Neural progenitor cell (in vitro differentiated cells): ENCODE measurements around the gene PBX2. TPM values are rescaled to one million over a fixed set of nuclear protein-coding genes. Genes with fewer than 3 reads are reported as not detected.
A peak's percentile ranks its signal among the peaks of the same experiment; 100 is the strongest.

Source experiments
- DNase-seq: peaks from one replicate; pipeline ENCODE4 v3.0.0-alpha.2; 2016; ENCODE audit warnings: low spot score
- H2AFZ ChIP-seq: fragments of 200-600 bp; sonication (generic); replicated peaks from 2 replicates; pipeline ENCODE4 v1.6.1; 2016; ENCODE audit warnings: antibody characterized with exemption
- H3F3A ChIP-seq: fragments of 200-600 bp; sonication (generic); 2 replicates; pipeline ENCODE4 v1.6.1; 2016; ENCODE audit warnings: antibody characterized with exemption, low read depth
- H3K27ac ChIP-seq: fragments of 200-600 bp; sonication (generic); 2 replicates; pipeline ENCODE4 v1.5.1; 2016; ENCODE audit warnings: mild to moderate bottlenecking
- H3K27me3 ChIP-seq: fragments of 200-600 bp; sonication (generic); 2 replicates; pipeline ENCODE4 v1.6.1; 2016; ENCODE audit warnings: mild to moderate bottlenecking, moderate library complexity
- H3K36me3 ChIP-seq: fragments of 200-600 bp; sonication (generic); 2 replicates; pipeline ENCODE4 v1.5.1; 2016
- H3K4me1 ChIP-seq: fragments of 200-600 bp; sonication (generic); 2 replicates; pipeline ENCODE4 v1.6.1; 2016; ENCODE audit warnings: mixed run types
- H3K4me2 ChIP-seq: fragments of 200-600 bp; sonication (generic); 2 replicates; pipeline ENCODE4 v1.6.1; 2016
- H3K4me3 ChIP-seq: fragments of 200-600 bp; sonication (generic); 2 replicates; pipeline ENCODE4 v1.5.1; 2016
- H3K79me2 ChIP-seq: fragments of 200-600 bp; sonication (generic); 2 replicates; pipeline ENCODE4 v1.6.1; 2016; ENCODE audit warnings: low read depth
- H3K9ac ChIP-seq: fragments of 200-600 bp; sonication (generic); 2 replicates; pipeline ENCODE4 v1.6.1; 2016
- H3K9me3 ChIP-seq: fragments of 200-600 bp; sonication (generic); 2 replicates; pipeline ENCODE4 v1.5.1; 2016; ENCODE audit warnings: low read depth
- H4K20me1 ChIP-seq: fragments of 200-600 bp; sonication (generic); 2 replicates; pipeline ENCODE4 v1.6.1; 2016; ENCODE audit warnings: low read depth
- H3K27ac Mint-ChIP-seq: 3 replicates; pipeline ENCODE4 v1.8.0; 2021; ENCODE audit warnings: mixed read lengths
- H3K27me3 Mint-ChIP-seq: 2 replicates; pipeline ENCODE4 v1.8.0; 2022; ENCODE audit warnings: low read depth, mild to moderate bottlenecking, inconsistent platforms, moderate library complexity, mixed read lengths; ENCODE audit not compliant: insufficient read depth
- H3K36me3 Mint-ChIP-seq: 3 replicates; pipeline ENCODE4 v1.8.0; 2021; ENCODE audit warnings: mixed read lengths
- H3K4me1 Mint-ChIP-seq: 3 replicates; pipeline ENCODE4 v1.8.0; 2021; ENCODE audit warnings: mixed read lengths
- H3K4me3 Mint-ChIP-seq: 3 replicates; pipeline ENCODE4 v1.8.0; 2021; ENCODE audit warnings: mild to moderate bottlenecking, moderate library complexity, mixed read lengths
- H3K9me3 Mint-ChIP-seq: 3 replicates; pipeline ENCODE4 v1.8.0; 2020; ENCODE audit warnings: mixed read lengths
- EZH2 ChIP-seq: fragments of 200-600 bp; sonication (generic); IDR thresholded peaks from 2 replicates; pipeline ENCODE4 v1.6.1; 2017; ENCODE audit warnings: antibody characterized with exemption, mild to moderate bottlenecking, moderate library complexity
- EZH2phosphoT487 ChIP-seq: fragments of 200-600 bp; sonication (generic); IDR thresholded peaks from 2 replicates; pipeline ENCODE4 v1.6.1; 2017; ENCODE audit warnings: antibody characterized with exemption
- total RNA-seq: library from RNA; depleted of rRNA; stranded (reverse); fragments of >200 nt; gene quantifications from 2 replicates; pipeline ENCODE4 v1.2.3, GENCODE V29; 2015; ENCODE audit warnings: low replicate concordance
- TF ChIP-seq, protein P1 (sequence below): fragments of 200-600 bp; sonication (generic); IDR thresholded peaks from 2 replicates; pipeline ENCODE4 v1.5.1; 2017; ENCODE audit warnings: antibody characterized with exemption, mild to moderate bottlenecking

The PBX2 gene
- total RNA-seq, 1 donor from 2014 or later: 53.3 TPM

DNA sequence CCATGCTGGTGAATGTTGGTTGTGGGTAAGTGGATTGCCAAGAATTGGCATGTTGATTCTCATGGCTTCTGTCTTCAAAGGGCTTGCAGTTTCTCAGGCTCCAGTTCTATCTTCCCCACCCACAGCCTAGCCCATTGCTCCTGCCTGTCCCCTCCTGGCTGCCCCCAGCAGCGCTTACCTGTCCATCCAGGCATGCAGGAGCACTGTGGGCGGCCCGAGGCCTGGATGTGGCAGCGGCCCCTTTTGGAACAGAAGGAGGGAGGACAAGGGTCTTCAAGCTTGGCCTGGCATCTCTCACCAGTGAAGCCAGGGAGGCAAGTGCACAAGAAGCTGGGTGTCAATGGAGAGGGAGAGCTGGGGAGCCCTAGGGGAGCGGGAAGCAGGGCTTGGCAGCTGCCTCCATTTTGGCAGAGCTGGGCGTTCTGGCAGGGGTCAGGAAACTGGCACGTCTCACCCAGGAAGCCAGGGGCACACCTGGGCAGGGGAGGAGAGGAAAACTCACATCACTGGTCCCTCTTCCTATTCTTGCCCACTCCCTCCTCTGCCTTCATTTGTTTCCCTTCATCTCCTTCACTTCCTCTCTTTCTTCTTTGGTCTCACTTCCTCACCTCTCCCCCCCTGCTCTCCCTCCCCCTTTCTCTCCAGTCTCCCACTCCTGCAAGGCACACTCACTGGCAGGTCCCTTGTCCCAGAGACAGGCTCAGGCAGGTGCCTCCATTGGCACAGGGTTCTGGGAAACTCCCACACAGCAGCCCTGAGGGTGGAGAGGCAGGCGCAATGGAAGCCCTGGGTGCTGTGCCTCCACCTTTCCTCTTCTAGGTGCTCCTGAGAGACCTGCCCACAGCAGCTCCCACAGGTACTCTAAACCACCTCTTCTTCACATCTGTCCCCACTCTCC, 32.6 kb upstream of the PBX2 start:
- Histone ChIP-seq H3F3A (no peaks in the 10 kb centered on the region), H3K9ac (no peak overlapping the region), H4K20me1 (no peaks in the 10 kb centered on the region), H3K4me3 (no peak overlapping the region), H3K4me1 (no peaks in the 10 kb centered on the region), H2AFZ (no peak overlapping the region), H3K36me3 (no peaks in the 10 kb centered on the region), H3K27me3 (no peaks in the 10 kb centered on the region), H3K27ac (no peak overlapping the region), H3K79me2 (no peaks in the 10 kb centered on the region), H3K4me2 (no peak overlapping the region), H3K9me3 (no peaks in the 10 kb centered on the region)
- H3K36me3 Mint-ChIP-seq: no peaks in the 10 kb centered on the region
- H3K9me3 Mint-ChIP-seq: no peaks in the 10 kb centered on the region
- DNase-seq: no peak
- H3K27ac Mint-ChIP-seq: no peak overlapping the region
- TF ChIP-seq EZH2: no peak
- TF ChIP-seq EZH2phosphoT487: no peak
- TF ChIP-seq, protein P1, sequence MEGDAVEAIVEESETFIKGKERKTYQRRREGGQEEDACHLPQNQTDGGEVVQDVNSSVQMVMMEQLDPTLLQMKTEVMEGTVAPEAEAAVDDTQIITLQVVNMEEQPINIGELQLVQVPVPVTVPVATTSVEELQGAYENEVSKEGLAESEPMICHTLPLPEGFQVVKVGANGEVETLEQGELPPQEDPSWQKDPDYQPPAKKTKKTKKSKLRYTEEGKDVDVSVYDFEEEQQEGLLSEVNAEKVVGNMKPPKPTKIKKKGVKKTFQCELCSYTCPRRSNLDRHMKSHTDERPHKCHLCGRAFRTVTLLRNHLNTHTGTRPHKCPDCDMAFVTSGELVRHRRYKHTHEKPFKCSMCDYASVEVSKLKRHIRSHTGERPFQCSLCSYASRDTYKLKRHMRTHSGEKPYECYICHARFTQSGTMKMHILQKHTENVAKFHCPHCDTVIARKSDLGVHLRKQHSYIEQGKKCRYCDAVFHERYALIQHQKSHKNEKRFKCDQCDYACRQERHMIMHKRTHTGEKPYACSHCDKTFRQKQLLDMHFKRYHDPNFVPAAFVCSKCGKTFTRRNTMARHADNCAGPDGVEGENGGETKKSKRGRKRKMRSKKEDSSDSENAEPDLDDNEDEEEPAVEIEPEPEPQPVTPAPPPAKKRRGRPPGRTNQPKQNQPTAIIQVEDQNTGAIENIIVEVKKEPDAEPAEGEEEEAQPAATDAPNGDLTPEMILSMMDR: no peak
- no peak overlapping the region for H3K4me3 Mint-ChIP-seq
- H3K27me3 Mint-ChIP-seq: peaks cover 7% of the 10 kb centered on the region
- peaks cover 7% of the 10 kb centered on the region for H3K4me1 Mint-ChIP-seq

DNA sequence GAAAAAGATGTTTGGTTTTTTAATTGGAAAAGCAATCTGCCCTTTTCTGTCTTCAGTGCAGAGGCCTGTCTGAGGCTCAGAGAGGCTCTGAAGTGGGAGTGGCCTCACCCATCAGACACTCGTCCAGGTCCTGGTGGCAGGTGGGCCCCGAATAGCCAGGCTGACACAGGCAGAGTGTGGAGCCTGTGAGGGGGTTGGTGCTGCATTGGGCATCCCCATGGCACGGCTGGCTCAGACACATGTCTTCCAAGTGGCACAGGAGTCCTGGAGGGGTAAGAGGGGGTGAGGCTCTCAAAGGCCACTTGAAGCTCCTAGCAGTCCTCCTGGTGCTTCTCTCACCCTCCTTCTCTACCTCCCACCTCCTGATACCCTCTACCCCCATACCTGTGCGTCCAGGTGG, 30.0 kb upstream of the PBX2 start:
- no peaks in the 10 kb centered on the region for H3F3A ChIP-seq
- no peak overlapping the region for H3K4me3 ChIP-seq
- no peak overlapping the region for H3K4me2 ChIP-seq
- no peaks in the 10 kb centered on the region for H4K20me1 ChIP-seq
- no peaks in the 10 kb centered on the region for H3K36me3 ChIP-seq
- TF ChIP-seq EZH2: no peak
- TF ChIP-seq EZH2phosphoT487: no peak
- TF ChIP-seq, protein P1: no peak
- H3K9me3 ChIP-seq: no peaks in the 10 kb centered on the region
- H3K27ac ChIP-seq: no peak overlapping the region
- H2AFZ ChIP-seq: no peak overlapping the region
- Mint-ChIP-seq H3K36me3 (no peaks in the 10 kb centered on the region), H3K4me3 (no peak overlapping the region), H3K9me3 (no peaks in the 10 kb centered on the region), H3K27ac (peak overlapping the region; percentile 57), H3K27me3 (peaks cover 14% of the 10 kb centered on the region), H3K4me1 (peaks cover 7% of the 10 kb centered on the region)
- no peaks in the 10 kb centered on the region for H3K27me3 ChIP-seq
- no peak for DNase-seq
- no peaks in the 10 kb centered on the region for H3K79me2 ChIP-seq
- H3K9ac ChIP-seq: no peak overlapping the region
- H3K4me1 ChIP-seq: no peaks in the 10 kb centered on the region

DNA sequence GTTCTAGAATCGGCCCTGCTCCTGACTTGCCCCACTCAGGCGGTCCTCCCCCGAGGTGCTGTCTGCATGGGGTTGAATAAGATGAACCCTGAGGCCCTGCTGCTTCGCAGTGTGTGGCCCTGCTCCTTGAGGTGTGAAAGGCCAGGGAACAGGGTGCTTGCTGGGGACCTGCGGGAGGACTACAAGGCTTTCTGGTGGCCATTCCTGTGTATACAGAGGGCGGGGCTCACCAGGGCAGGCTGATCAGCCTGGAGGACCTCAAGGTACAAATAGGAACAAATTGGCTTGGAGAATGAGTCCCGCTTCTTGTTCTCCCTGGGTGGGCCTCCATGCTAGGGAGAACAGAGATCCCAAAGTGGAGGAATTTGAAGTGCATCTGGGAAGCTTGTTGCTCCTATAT, 28.2 kb upstream of the PBX2 start:
- H3K9ac ChIP-seq: no peak overlapping the region
- no peak for DNase-seq
- H3K79me2 ChIP-seq: no peaks in the 10 kb centered on the region
- H3K9me3 ChIP-seq: no peaks in the 10 kb centered on the region
- H3K4me1 ChIP-seq: no peaks in the 10 kb centered on the region
- H3K36me3 ChIP-seq: no peaks in the 10 kb centered on the region
- H3K4me3 Mint-ChIP-seq: no peak overlapping the region
- no peak overlapping the region for H3K4me3 ChIP-seq
- H3K27ac Mint-ChIP-seq: no peak overlapping the region
- H3K9me3 Mint-ChIP-seq: no peaks in the 10 kb centered on the region
- no peak overlapping the region for H2AFZ ChIP-seq
- H3K4me1 Mint-ChIP-seq: no peaks in the 10 kb centered on the region
- peaks cover 12% of the 10 kb centered on the region for H3K27me3 Mint-ChIP-seq
- H3K4me2 ChIP-seq: no peak overlapping the region
- TF ChIP-seq EZH2phosphoT487 (no peak), EZH2 (no peak)
- TF ChIP-seq, protein P1: no peak
- H3K27me3 ChIP-seq: no peaks in the 10 kb centered on the region
- no peak overlapping the region for H3K27ac ChIP-seq
- no peaks in the 10 kb centered on the region for H3F3A ChIP-seq
- H4K20me1 ChIP-seq: no peaks in the 10 kb centered on the region
- H3K36me3 Mint-ChIP-seq: no peaks in the 10 kb centered on the region
